ENCODE data around the gene ANKRD40CL. TPM values are rescaled to one million over a fixed set of nuclear protein-coding genes. Genes with fewer than 3 reads are reported as not detected.
"Not testable (repeated sequence)": the region's sequence is repeated elsewhere in the genome, so short reads cannot be mapped to it uniquely, and the experiment has no call there.

Gene ANKRD40CL
- total and polyA plus RNA-seq, 9 of the 15 experiments (the other 6 are each of a cell fraction or from before 2014, with no cell fraction given), result not detected

GRCh38 chr17:50724622-50725021 lies 42.7 kb downstream of the ANKRD40CL start:
- peaks cover 11 to 19% of the 10 kb centered on the region in 2 experiments; a peak in 4 of 5 replicates for H3K4me1 ChIP-seq (replicated peaks in 1 of 2; ENCODE audit: control insufficient read depth in 2 of 2, insufficient read depth in 2 of 2, low read length in 2 of 2)
- intact Hi-C loops (cut with micrococcal nuclease), result loop anchor here (5.0 to 10.0 kb wide), 2 partner anchors 38 to 210 kb away; no protein-coding TSS in a partner anchor
- CTCF ChIA-PET (ENCODE audit: low intra/inter-chr PET ratio); H3K9ac ChIP-seq (ENCODE audit: insufficient read depth in 1 of 2, low read depth in 2 of 2, low read length in 2 of 2); H2AFZ ChIP-seq (ENCODE audit: low read depth, low read length); BruUV-seq (replicated peaks); ATAC-seq; H3K9me1 ChIP-seq (ENCODE audit: control insufficient read depth, insufficient read depth, low read length); H3K4me3 ChIP-seq; in situ Hi-C loops (cut with MboI); H3K9me3 ChIP-seq (replicated peaks; ENCODE audit: control insufficient read depth, insufficient read depth, low read depth, low read length); FAIRE-seq; H3K27ac ChIP-seq (ENCODE audit: extremely low read depth, low read depth, low read length); H3K27me3 ChIP-seq (ENCODE audit: control insufficient read depth in 2 of 2, insufficient read depth in 2 of 2, low read length in 2 of 2); DNase-seq (ENCODE audit: extremely low read depth in 1 of 4, low spot score in 3 of 4); H3K4me2 ChIP-seq (ENCODE audit: insufficient read depth, low read length): not testable (repeated sequence)
- POLR2A ChIA-PET, result interaction anchor here (0.7 kb wide), 1 partner anchor 81 kb away, joined by 3 read pairs; no protein-coding TSS in a partner anchor
- TF ChIP-seq ZNF121 (CRISPR knock-in tag; conservative IDR thresholded peaks at IDR 0.05), result 0 out of 2 replicates have a peak, but pooled peaks have one; percentile 24
- peaks cover 100% of the 10 kb centered on the region for H3K79me2 ChIP-seq (ENCODE audit: control insufficient read depth, insufficient read depth, low read length)
- H3K36me3 ChIP-seq (ENCODE audit: control insufficient read depth, insufficient read depth, low read length), result peaks cover 52% of the 10 kb centered on the region
- whole genome bisulfite sequencing (ENCODE audit: insufficient coverage, low coverage, missing lambda C conversion rate), result 96% methylated on average over 4 of the region's 6 CpGs
- H4K20me1 ChIP-seq (replicated peaks; ENCODE audit: control insufficient read depth, insufficient read depth, low read length), result peaks cover 54% of the 10 kb centered on the region

DNA sequence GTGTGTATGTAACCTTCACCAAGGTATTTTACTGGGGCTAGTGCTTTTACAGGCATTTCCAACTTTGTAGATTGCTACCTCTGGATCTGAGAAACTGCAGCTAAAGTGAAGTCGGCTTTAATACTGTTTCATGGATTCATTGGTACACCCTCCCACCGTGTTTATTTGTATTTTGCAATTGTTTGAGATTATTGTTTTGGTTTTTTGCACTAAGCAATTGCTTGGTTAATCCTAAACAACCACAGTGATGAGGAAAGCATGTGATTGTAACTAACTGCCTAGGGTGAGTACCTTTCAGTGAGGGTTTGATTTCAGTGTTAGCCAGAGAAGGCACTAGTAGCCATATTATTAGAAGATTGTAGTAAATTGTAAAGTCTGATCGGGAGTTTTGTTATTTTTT lies 44.6 kb downstream of the ANKRD40CL start:
- BruUV-seq (replicated peaks), result no TSS peak
- POLR2A ChIA-PET, result interaction anchor here (1.7 kb wide), 1 partner anchor 9 kb away, joined by 5 read pairs; no protein-coding TSS in a partner anchor
- Histone ChIP-seq H3K36me3 (ENCODE audit: control insufficient read depth, insufficient read depth, low read length) (peaks cover 46% of the 10 kb centered on the region), H3K4me1 (replicated peaks in 1 of 2; ENCODE audit: control insufficient read depth in 2 of 2, insufficient read depth in 2 of 2, low read length in 2 of 2) (peaks cover 11 to 24% of the 10 kb centered on the region in 2 experiments; a peak in 4 of 5 replicates), H3K4me3 (peak overlapping the region; percentile 87; the same call in 1 of the 2 replicates), H3K27ac (ENCODE audit: extremely low read depth, low read depth, low read length) (no peak overlapping the region), H2AFZ (ENCODE audit: low read depth, low read length) (no peak overlapping the region), H3K9me3 (replicated peaks; ENCODE audit: control insufficient read depth, insufficient read depth, low read depth, low read length) (no peaks in the 10 kb centered on the region), H3K27me3 (ENCODE audit: control insufficient read depth in 2 of 2, insufficient read depth in 2 of 2, low read length in 2 of 2) (no peaks in the 10 kb centered on the region), H4K20me1 (replicated peaks; ENCODE audit: control insufficient read depth, insufficient read depth, low read length) (peaks cover 47% of the 10 kb centered on the region), H3K9ac (ENCODE audit: insufficient read depth in 1 of 2, low read depth in 2 of 2, low read length in 2 of 2) (peak overlapping the region in 1 of 2 experiments; percentile 33; a peak in 1 of 4 replicates), H3K79me2 (ENCODE audit: control insufficient read depth, insufficient read depth, low read length) (peaks cover 93% of the 10 kb centered on the region), H3K9me1 (ENCODE audit: control insufficient read depth, insufficient read depth, low read length) (no peaks in the 10 kb centered on the region), H3K4me2 (ENCODE audit: insufficient read depth, low read length) (peak overlapping the region; percentile 53; the same call in 1 of the 2 replicates)
- no peak for DNase-seq (ENCODE audit: extremely low read depth in 1 of 4, low spot score in 3 of 4)
- no peak for FAIRE-seq
- intact Hi-C loops (cut with micrococcal nuclease), result loop anchor here (5.0 to 10.0 kb wide), 2 partner anchors 40 to 212 kb away; no protein-coding TSS in a partner anchor
- WGBS (ENCODE audit: insufficient coverage, low coverage, missing lambda C conversion rate), result 28% methylated on average over 3 of the region's 3 CpGs
- in situ Hi-C loops (cut with MboI), result no loop called here
- no peak for ATAC-seq
- CTCF ChIA-PET (ENCODE audit: low intra/inter-chr PET ratio), result no interaction called here
- no peak for TF ChIP-seq MCM7 (IDR thresholded peaks at IDR 0.05)
- TF ChIP-seq ZNF778 (CRISPR knock-in tag; IDR thresholded peaks at IDR 0.05), result no peak
- TF ChIP-seq TAL1 (IDR thresholded peaks at IDR 0.05), result no peak
- TF ChIP-seq ZNF507 (tag; conservative IDR thresholded peaks at IDR 0.05), result no peak
- TF ChIP-seq PYGO2 (tag; IDR thresholded peaks at IDR 0.05), result no peak
- TF ChIP-seq ZNF318 (IDR thresholded peaks at IDR 0.05; ENCODE audit: borderline replicate concordance in 1 of 2, low read depth in 1 of 2), result no peak

Data from K562 (cell line).